Right atrium auricular region (tissue), 2 donors: ENCODE results near the gene BORCS5. TPM values are rescaled to one million over a fixed set of nuclear protein-coding genes. Genes with fewer than 3 reads are reported as not detected.

Experiments used
- DNase-seq: peaks from one replicate; pipeline ENCODE4 v3.0.0-alpha.2; 2019; ENCODE audit warnings: low spot score
- H3K27ac ChIP-seq, 2 donors: fragments of 200-600 bp; sonication (generic); 1 replicate in 1 of 2; 2 replicates in 1 of 2; pipeline ENCODE4 v1.5.1; 2016 to 2019
- H3K27me3 ChIP-seq, 2 donors: fragments of 200-600 bp; sonication (generic); one replicate each; pipeline versions ENCODE4 v1.5.1 to v1.6.0; 2017 to 2019
- H3K36me3 ChIP-seq: fragments of 200-600 bp; sonication (generic); one replicate; pipeline ENCODE4 v1.5.1; 2016
- H3K4me1 ChIP-seq, 2 donors: fragments of 200-600 bp; sonication (generic); one replicate each; pipeline versions ENCODE4 v1.5.1 to v1.6.0; 2017 to 2019
- H3K4me3 ChIP-seq, 2 donors: fragments of 200-600 bp; sonication (generic); 1 replicate in 1 of 2; 2 replicates in 1 of 2; pipeline ENCODE4 v1.5.1; 2017 to 2019; ENCODE audit warnings: mild to moderate bottlenecking in 1 of 2, moderate library complexity in 1 of 2
- H3K9me3 ChIP-seq, 2 donors: fragments of 200-600 bp; sonication (generic); one replicate each; pipeline ENCODE4 v1.5.1; 2019
- total RNA-seq, 2 donors: library from RNA; depleted of rRNA; stranded (reverse); fragments of >200 nt; gene quantifications; one replicate each; pipeline ENCODE4 v1.1.0, GENCODE V29; 2016
- TF ChIP-seq, protein P1 (sequence below), 2 donors: fragments of 200-600 bp; sonication (generic); IDR thresholded peaks; one replicate each; pipeline ENCODE4 v1.5.1; 2019; ENCODE audit warnings: antibody characterized with exemption in 2 of 2

Gene BORCS5
- total RNA-seq, 2 donors from 2014 or later = 6.2 to 8.0 TPM

GRCh38 chr12:12441843-12442461 is 85.1 kb downstream of the BORCS5 start:
- Histone ChIP-seq H3K27me3 (no peaks in the 10 kb centered on the region), H3K4me1 (peaks cover 0 to 32% of the 10 kb centered on the region in 2 donors), H3K36me3 (no peaks in the 10 kb centered on the region), H3K9me3 (no peaks in the 10 kb centered on the region), H3K27ac (peak overlapping the region; percentile 41 to 59), H3K4me3 (no peak overlapping the region)
- no peak for DNase-seq
- TF ChIP-seq, protein P1, sequence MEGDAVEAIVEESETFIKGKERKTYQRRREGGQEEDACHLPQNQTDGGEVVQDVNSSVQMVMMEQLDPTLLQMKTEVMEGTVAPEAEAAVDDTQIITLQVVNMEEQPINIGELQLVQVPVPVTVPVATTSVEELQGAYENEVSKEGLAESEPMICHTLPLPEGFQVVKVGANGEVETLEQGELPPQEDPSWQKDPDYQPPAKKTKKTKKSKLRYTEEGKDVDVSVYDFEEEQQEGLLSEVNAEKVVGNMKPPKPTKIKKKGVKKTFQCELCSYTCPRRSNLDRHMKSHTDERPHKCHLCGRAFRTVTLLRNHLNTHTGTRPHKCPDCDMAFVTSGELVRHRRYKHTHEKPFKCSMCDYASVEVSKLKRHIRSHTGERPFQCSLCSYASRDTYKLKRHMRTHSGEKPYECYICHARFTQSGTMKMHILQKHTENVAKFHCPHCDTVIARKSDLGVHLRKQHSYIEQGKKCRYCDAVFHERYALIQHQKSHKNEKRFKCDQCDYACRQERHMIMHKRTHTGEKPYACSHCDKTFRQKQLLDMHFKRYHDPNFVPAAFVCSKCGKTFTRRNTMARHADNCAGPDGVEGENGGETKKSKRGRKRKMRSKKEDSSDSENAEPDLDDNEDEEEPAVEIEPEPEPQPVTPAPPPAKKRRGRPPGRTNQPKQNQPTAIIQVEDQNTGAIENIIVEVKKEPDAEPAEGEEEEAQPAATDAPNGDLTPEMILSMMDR (IDR thresholded peaks at IDR 0.05) = no peak

- Histone ChIP-seq H3K9me3 (no peaks in the 10 kb centered on the region), H3K27ac (peak overlapping the region; percentile 54 to 59), H3K27me3 (no peaks in the 10 kb centered on the region), H3K4me3 (no peak overlapping the region), H3K4me1 (peaks cover 0 to 32% of the 10 kb centered on the region in 2 donors), H3K36me3 (no peaks in the 10 kb centered on the region)
- TF ChIP-seq, protein P1 (IDR thresholded peaks at IDR 0.05) = no peak
- no peak for DNase-seq
Measured at GRCh38 chr12:12442548-12443071, 85.7 kb downstream of the BORCS5 start.

- Histone ChIP-seq H3K27ac (peak overlapping the region; percentile 54 to 59), H3K4me1 (peaks cover 0 to 32% of the 10 kb centered on the region in 2 donors), H3K9me3 (no peaks in the 10 kb centered on the region), H3K27me3 (no peaks in the 10 kb centered on the region), H3K36me3 (no peaks in the 10 kb centered on the region), H3K4me3 (no peak overlapping the region)
- TF ChIP-seq, protein P1 (IDR thresholded peaks at IDR 0.05) = no peak
- DNase-seq = peak; percentile 72
Measured at GRCh38 chr12:12443431-12443878, 86.6 kb downstream of the BORCS5 start.

DNA sequence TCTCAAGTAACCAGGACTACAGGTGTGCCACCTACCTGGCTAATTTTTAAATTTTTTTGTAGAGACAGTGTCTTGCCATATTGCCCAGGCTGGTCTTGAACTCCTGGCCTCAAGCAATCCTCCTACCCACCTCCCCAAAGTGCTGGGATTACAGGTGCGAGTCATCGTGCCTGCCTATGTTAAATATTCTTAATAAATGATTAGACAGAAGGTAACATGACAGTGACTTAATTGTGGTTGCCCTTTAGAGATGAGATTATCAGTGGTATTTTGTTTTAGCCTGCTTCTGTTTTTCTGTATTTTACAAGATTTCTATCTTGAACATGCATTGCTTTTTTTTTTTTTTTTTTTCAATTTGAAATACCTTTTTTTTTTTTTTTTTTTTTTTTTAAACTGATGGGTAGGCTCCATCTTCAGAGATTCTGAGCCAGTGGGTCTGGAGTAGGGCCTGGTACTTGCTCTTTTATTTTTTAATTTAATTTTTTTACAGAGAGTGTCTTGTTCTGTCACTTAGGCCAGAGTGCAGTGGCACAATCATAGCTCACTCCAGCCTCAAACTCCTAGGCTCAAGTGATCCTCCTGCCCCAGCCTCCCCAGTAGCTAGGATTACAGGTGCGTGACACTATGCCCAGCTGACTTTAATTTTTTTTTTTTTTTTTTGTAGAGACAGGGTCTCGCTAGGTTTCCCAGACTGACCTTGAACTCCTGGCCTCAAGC is 88.4 kb downstream of the BORCS5 start:
- TF ChIP-seq, protein P1 (IDR thresholded peaks at IDR 0.05) = no peak
- Histone ChIP-seq H3K4me3 (no peak overlapping the region), H3K36me3 (no peaks in the 10 kb centered on the region), H3K9me3 (no peaks in the 10 kb centered on the region), H3K27me3 (no peaks in the 10 kb centered on the region), H3K4me1 (peaks cover 0 to 32% of the 10 kb centered on the region in 2 donors), H3K27ac (no peak overlapping the region)
- DNase-seq = no peak

DNA sequence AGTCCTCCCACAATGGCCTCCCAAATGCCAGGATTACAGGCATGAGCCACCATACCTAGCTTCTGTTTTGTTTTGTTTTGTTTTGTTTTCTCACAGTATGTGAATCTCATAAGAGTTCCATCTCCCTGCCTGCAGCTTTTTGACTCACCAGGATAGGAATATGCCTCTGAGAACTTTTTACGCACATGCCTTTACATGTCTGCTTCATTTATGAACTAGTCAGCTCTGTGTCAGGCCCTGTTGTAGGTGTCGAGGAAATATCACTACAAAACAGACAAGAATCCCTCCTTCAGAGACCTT is 89.0 kb downstream of the BORCS5 start:
- H3K27me3 ChIP-seq = no peaks in the 10 kb centered on the region
- no peak overlapping the region for H3K4me3 ChIP-seq
- H3K36me3 ChIP-seq = no peaks in the 10 kb centered on the region
- no peaks in the 10 kb centered on the region for H3K9me3 ChIP-seq
- DNase-seq = no peak
- H3K4me1 ChIP-seq = peaks cover 0 to 32% of the 10 kb centered on the region in 2 donors
- TF ChIP-seq, protein P1 (IDR thresholded peaks at IDR 0.05) = no peak
- no peak overlapping the region for H3K27ac ChIP-seq
